ENCODE data around the gene TCEA3.

DNA sequence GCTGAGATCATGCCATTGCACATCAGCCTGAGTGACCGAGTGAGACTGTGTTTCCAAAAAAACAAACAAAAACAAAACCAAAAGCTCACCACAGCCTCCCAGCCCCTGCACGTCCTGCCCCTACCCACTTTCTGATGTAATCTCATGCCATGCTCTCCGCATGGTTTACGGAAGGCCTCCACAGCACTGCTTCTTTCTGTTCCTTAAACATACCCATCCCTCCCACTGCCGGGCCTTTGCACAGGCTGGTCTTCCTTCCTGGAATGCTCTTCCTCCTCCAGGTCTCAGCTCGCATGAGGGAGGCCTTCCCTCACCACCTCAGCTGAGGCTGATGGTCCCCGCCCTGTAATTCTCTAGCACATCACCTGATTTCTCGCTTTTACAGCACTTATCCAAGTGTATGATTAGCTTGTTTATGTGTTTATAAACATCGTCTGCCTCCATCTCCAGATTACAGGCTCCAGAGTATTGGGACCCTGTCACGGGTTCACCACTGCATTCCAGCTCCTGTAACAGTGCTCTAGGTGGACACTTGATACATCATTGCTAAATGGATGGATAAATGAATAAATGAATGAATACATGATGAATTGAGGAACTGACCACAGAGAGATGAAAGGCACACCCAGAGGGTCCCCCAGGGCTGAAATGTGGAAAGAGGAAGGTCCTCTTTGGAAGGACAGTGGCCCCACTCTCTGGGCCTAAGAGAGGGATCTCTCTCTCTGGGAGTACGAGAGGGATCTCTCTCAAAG lies 22.1 kb downstream of the TCEA3 start:
- TF ChIP-seq, protein P1, sequence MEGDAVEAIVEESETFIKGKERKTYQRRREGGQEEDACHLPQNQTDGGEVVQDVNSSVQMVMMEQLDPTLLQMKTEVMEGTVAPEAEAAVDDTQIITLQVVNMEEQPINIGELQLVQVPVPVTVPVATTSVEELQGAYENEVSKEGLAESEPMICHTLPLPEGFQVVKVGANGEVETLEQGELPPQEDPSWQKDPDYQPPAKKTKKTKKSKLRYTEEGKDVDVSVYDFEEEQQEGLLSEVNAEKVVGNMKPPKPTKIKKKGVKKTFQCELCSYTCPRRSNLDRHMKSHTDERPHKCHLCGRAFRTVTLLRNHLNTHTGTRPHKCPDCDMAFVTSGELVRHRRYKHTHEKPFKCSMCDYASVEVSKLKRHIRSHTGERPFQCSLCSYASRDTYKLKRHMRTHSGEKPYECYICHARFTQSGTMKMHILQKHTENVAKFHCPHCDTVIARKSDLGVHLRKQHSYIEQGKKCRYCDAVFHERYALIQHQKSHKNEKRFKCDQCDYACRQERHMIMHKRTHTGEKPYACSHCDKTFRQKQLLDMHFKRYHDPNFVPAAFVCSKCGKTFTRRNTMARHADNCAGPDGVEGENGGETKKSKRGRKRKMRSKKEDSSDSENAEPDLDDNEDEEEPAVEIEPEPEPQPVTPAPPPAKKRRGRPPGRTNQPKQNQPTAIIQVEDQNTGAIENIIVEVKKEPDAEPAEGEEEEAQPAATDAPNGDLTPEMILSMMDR (conservative IDR thresholded peaks at IDR 0.05 in 1 of 2, IDR thresholded peaks at IDR 0.05 in 1 of 2; ENCODE audit: extremely low read depth in 1 of 2, insufficient read depth in 1 of 2, low read depth in 1 of 2, low read length in 2 of 2), result no peak
- TF ChIP-seq EZH2 (IDR thresholded peaks at IDR 0.05; ENCODE audit: borderline replicate concordance, low read length), result no peak
